Measurements from ENCODE around the gene KLHL42.

The KLHL42 gene

DNA sequence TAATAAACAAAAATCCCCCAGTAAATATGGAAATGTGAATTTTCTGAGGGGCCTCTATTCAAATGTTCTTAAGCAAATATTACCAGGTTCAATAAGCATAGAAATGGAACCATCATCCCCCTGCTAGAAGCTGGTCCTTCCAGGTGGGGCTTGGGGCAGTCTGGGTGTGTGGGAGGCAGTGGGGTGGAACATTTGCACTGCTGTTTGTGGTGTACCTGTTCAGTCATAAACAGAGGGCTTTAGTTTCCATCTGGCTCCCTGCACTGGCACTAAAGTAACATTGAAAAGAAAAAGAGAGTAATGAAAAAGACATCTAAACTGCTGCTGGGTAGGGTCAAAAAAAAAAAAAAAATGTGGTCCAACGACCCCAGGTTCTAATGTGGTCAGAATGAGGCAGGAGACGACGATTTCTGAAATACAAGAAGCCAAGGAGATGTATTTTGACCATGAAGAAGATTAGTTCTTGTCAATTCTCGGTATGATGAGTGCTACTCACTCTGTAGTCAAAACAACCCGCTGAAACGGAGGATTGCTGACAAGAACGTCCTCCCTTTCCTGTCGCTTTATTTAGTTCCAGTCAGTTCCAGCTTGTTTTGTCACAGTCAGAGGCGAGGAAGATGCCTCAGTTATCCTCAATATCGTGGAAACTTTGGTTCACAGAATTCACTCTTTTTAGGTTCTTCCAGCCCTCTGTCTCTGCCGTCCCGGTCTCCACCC, 44.3 kb downstream of the KLHL42 start:
- H3K9me3 ChIP-seq (ENCODE audit: insufficient read depth, low read depth, low read length): no peaks in the 10 kb centered on the region
- H3K4me2 ChIP-seq (ENCODE audit: low read depth, low read length, poor library complexity, severe bottlenecking): no peak overlapping the region
- no peaks in the 10 kb centered on the region for H3K79me2 ChIP-seq (ENCODE audit: insufficient read depth, low read length)
- H4K20me1 ChIP-seq (ENCODE audit: insufficient read depth, low read length, poor library complexity, severe bottlenecking): no peaks in the 10 kb centered on the region
- no peak overlapping the region for H3K4me3 ChIP-seq (ENCODE audit: low read length, poor library complexity, severe bottlenecking)
- TF ChIP-seq, protein P1, sequence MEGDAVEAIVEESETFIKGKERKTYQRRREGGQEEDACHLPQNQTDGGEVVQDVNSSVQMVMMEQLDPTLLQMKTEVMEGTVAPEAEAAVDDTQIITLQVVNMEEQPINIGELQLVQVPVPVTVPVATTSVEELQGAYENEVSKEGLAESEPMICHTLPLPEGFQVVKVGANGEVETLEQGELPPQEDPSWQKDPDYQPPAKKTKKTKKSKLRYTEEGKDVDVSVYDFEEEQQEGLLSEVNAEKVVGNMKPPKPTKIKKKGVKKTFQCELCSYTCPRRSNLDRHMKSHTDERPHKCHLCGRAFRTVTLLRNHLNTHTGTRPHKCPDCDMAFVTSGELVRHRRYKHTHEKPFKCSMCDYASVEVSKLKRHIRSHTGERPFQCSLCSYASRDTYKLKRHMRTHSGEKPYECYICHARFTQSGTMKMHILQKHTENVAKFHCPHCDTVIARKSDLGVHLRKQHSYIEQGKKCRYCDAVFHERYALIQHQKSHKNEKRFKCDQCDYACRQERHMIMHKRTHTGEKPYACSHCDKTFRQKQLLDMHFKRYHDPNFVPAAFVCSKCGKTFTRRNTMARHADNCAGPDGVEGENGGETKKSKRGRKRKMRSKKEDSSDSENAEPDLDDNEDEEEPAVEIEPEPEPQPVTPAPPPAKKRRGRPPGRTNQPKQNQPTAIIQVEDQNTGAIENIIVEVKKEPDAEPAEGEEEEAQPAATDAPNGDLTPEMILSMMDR (conservative IDR thresholded peaks at IDR 0.05; ENCODE audit: low read length): no peak
- no peak for TF ChIP-seq EZH2phosphoT487 (IDR thresholded peaks at IDR 0.05; ENCODE audit: borderline replicate concordance)
- H3F3A ChIP-seq (ENCODE audit: low read depth): no peaks in the 10 kb centered on the region
- H3K9ac ChIP-seq (ENCODE audit: low read depth, low read length, poor library complexity, severe bottlenecking): no peak overlapping the region
- H3K4me1 ChIP-seq (ENCODE audit: insufficient read depth, low read length, poor library complexity, severe bottlenecking): peaks cover 3% of the 10 kb centered on the region
- H3K36me3 ChIP-seq (ENCODE audit: insufficient read depth, low read length): no peaks in the 10 kb centered on the region
- no peaks in the 10 kb centered on the region for H3K27me3 ChIP-seq (ENCODE audit: insufficient read depth, low read length, poor library complexity, severe bottlenecking)
- no peak overlapping the region for H2AFZ ChIP-seq (ENCODE audit: low read length)
- no peaks in the 10 kb centered on the region for H3K9me2 ChIP-seq (replicated peaks; ENCODE audit: low read depth, low read length)

DNA sequence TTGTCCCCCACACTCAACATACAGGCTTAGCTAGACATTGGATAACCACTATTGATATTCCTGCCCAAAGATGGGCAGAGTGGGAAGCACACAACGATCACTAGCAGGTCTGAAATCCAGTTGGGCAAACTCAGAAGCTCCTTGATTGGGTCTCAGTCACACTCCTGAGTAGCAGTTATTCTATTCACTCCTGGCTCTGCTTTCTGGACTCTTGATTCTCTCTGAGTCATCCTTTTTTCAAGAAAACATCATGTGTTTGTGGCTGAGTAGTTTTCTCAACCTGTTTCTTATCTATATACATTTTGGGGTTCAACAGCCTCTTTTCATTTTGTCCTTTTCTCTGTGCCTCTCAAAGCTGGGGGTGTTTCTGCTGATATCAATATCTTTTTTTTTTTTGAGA, 46.0 kb downstream of the KLHL42 start:
- H3K4me1 ChIP-seq (ENCODE audit: insufficient read depth, low read length, poor library complexity, severe bottlenecking): peaks cover 3% of the 10 kb centered on the region
- no peaks in the 10 kb centered on the region for H3F3A ChIP-seq (ENCODE audit: low read depth)
- H3K4me2 ChIP-seq (ENCODE audit: low read depth, low read length, poor library complexity, severe bottlenecking): no peak overlapping the region
- no peaks in the 10 kb centered on the region for H4K20me1 ChIP-seq (ENCODE audit: insufficient read depth, low read length, poor library complexity, severe bottlenecking)
- no peaks in the 10 kb centered on the region for H3K27me3 ChIP-seq (ENCODE audit: insufficient read depth, low read length, poor library complexity, severe bottlenecking)
- TF ChIP-seq, protein P1 (conservative IDR thresholded peaks at IDR 0.05; ENCODE audit: low read length): no peak
- TF ChIP-seq EZH2phosphoT487 (IDR thresholded peaks at IDR 0.05; ENCODE audit: borderline replicate concordance): no peak
- H3K36me3 ChIP-seq (ENCODE audit: insufficient read depth, low read length): no peaks in the 10 kb centered on the region
- no peaks in the 10 kb centered on the region for H3K79me2 ChIP-seq (ENCODE audit: insufficient read depth, low read length)
- H3K9ac ChIP-seq (ENCODE audit: low read depth, low read length, poor library complexity, severe bottlenecking): no peak overlapping the region
- H3K9me2 ChIP-seq (replicated peaks; ENCODE audit: low read depth, low read length): no peaks in the 10 kb centered on the region
- H3K4me3 ChIP-seq (ENCODE audit: low read length, poor library complexity, severe bottlenecking): no peak overlapping the region
- H3K9me3 ChIP-seq (ENCODE audit: insufficient read depth, low read depth, low read length): no peaks in the 10 kb centered on the region
- no peak overlapping the region for H2AFZ ChIP-seq (ENCODE audit: low read length)

DNA sequence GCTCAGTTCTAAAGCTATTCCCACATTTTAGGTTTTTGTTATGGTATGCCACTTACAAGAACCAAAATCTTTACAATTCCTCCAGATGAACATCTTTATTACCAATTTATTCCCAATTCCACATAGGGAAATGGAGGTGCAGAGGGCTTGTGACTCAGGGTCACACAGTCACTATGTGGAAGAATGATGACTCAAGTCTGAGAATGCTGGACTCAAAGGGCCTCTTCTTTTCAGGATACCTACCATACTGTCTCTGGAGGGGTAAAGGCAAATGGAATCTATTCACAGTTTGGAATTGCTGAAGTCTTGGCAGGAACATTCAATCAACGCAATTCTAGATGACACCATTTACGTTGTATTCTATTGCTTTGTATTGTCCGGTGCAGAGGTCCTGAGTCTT, 48.2 kb downstream of the KLHL42 start:
- Histone ChIP-seq H3K4me3 (ENCODE audit: low read length, poor library complexity, severe bottlenecking) (no peak overlapping the region), H3K79me2 (ENCODE audit: insufficient read depth, low read length) (no peaks in the 10 kb centered on the region), H3K9me3 (ENCODE audit: insufficient read depth, low read depth, low read length) (no peaks in the 10 kb centered on the region), H3K27me3 (ENCODE audit: insufficient read depth, low read length, poor library complexity, severe bottlenecking) (no peaks in the 10 kb centered on the region), H3K4me1 (ENCODE audit: insufficient read depth, low read length, poor library complexity, severe bottlenecking) (no peaks in the 10 kb centered on the region), H3K4me2 (ENCODE audit: low read depth, low read length, poor library complexity, severe bottlenecking) (no peak overlapping the region), H3K9ac (ENCODE audit: low read depth, low read length, poor library complexity, severe bottlenecking) (no peak overlapping the region), H4K20me1 (ENCODE audit: insufficient read depth, low read length, poor library complexity, severe bottlenecking) (no peaks in the 10 kb centered on the region), H3K36me3 (ENCODE audit: insufficient read depth, low read length) (no peaks in the 10 kb centered on the region), H2AFZ (ENCODE audit: low read length) (no peak overlapping the region), H3K9me2 (replicated peaks; ENCODE audit: low read depth, low read length) (no peaks in the 10 kb centered on the region), H3F3A (ENCODE audit: low read depth) (no peaks in the 10 kb centered on the region)
- no peak for TF ChIP-seq EZH2phosphoT487 (IDR thresholded peaks at IDR 0.05; ENCODE audit: borderline replicate concordance)
- TF ChIP-seq, protein P1 (conservative IDR thresholded peaks at IDR 0.05; ENCODE audit: low read length): no peak

Data from Loucy (cell line).